Keratinocyte (primary cell): Measurements from ENCODE around the gene TIMM50. TPM values are rescaled to one million over a fixed set of nuclear protein-coding genes. Genes with fewer than 3 reads are reported as not detected.
A peak's percentile ranks its signal among the peaks of the same experiment; 100 is the strongest.

ENCODE experiments used
- DNase-seq: peaks from one replicate; pipeline ENCODE4 v3.0.0-alpha.2; 2011; ENCODE audit warnings: low read depth, missing footprints, low spot score
- FAIRE-seq: peaks from 2 replicates; lab custom pipeline; 2011; peaks lifted over from hg19 to GRCh38; lab: Jason Lieb, UNC
- H2AFZ ChIP-seq: 2 replicates; pipeline ENCODE4 v1.6.0; 2012; ENCODE audit warnings: low read length, control low read depth, inconsistent platforms; ENCODE audit not compliant: control insufficient read depth
- H3K27ac ChIP-seq: 2 replicates; pipeline ENCODE4 v1.5.1; 2011; ENCODE audit warnings: low read length; ENCODE audit not compliant: control insufficient read depth, insufficient read depth
- H3K27me3 ChIP-seq: 3 replicates; pipeline ENCODE4 v1.6.0; 2011; ENCODE audit warnings: low read length; ENCODE audit not compliant: control insufficient read depth, insufficient read depth; ENCODE audit errors: extremely low read depth
- H3K36me3 ChIP-seq, 2 experiments: 2 replicates in 1 of 2; 3 replicates in 1 of 2; pipeline ENCODE4 v1.5.1; 2011; ENCODE audit warnings: low read length in 2 of 2, mild to moderate bottlenecking in 1 of 2; ENCODE audit not compliant: control insufficient read depth in 2 of 2, insufficient read depth in 2 of 2; ENCODE audit errors: extremely low read depth in 1 of 2
- H3K4me1 ChIP-seq: 3 replicates; pipeline ENCODE4 v1.5.1; 2011; ENCODE audit warnings: low read length; ENCODE audit not compliant: control insufficient read depth, insufficient read depth; ENCODE audit errors: extremely low read depth
- H3K4me2 ChIP-seq: 3 replicates; pipeline ENCODE4 v1.6.0; 2011; ENCODE audit warnings: low read depth, low read length; ENCODE audit not compliant: control insufficient read depth, insufficient read depth; ENCODE audit errors: extremely low read depth
- H3K4me3 ChIP-seq, 3 experiments: fragments of 200-600 bp in 1 of 3; sonication (generic) in 1 of 3; 2 replicates in 2 of 3; 3 replicates in 1 of 3; pipeline ENCODE4 v1.5.1; 2011 to 2016; ENCODE audit warnings: low read length in 3 of 3, mild to moderate bottlenecking in 3 of 3, control low read depth in 2 of 3, inconsistent platforms in 1 of 3, low read depth in 1 of 3, mixed read lengths in 1 of 3, mixed run types in 1 of 3, moderate library complexity in 1 of 3; ENCODE audit not compliant: control insufficient read depth in 2 of 3, insufficient read depth in 2 of 3; ENCODE audit errors: extremely low read depth in 1 of 3
- H3K79me2 ChIP-seq: 2 replicates; pipeline ENCODE4 v1.6.0; 2012; ENCODE audit warnings: low read length; ENCODE audit not compliant: control insufficient read depth, insufficient read depth
- H3K9ac ChIP-seq: 3 replicates; pipeline ENCODE4 v1.6.0; 2011; ENCODE audit warnings: low read length; ENCODE audit not compliant: control insufficient read depth, insufficient read depth; ENCODE audit errors: extremely low read depth
- H3K9me1 ChIP-seq: 3 replicates; pipeline ENCODE4 v1.6.0; 2011; ENCODE audit warnings: low read length; ENCODE audit not compliant: control insufficient read depth, insufficient read depth; ENCODE audit errors: extremely low read depth
- H3K9me3 ChIP-seq: 2 replicates; pipeline ENCODE4 v1.5.1; 2012; ENCODE audit warnings: low read depth, low read length; ENCODE audit not compliant: control insufficient read depth
- H4K20me1 ChIP-seq: 3 replicates; pipeline ENCODE4 v1.6.0; 2011; ENCODE audit warnings: low read length; ENCODE audit not compliant: control insufficient read depth, insufficient read depth; ENCODE audit errors: extremely low read depth
- CTCF ChIP-seq, 3 experiments: IDR thresholded peaks in 1 of 3; conservative IDR thresholded peaks in 1 of 3; optimal IDR thresholded peaks in 1 of 3; 2 replicates in 2 of 3; 3 replicates in 1 of 3; pipeline versions ENCODE3 to v1.5.1; 2011; ENCODE audit warnings: low read length in 3 of 3, mild to moderate bottlenecking in 3 of 3, moderate library complexity in 2 of 3, control low read depth in 1 of 3, inconsistent platforms in 1 of 3; ENCODE audit not compliant: insufficient read depth in 2 of 3; ENCODE audit errors: extremely low read depth in 1 of 3
- EZH2 ChIP-seq: IDR thresholded peaks from one replicate; pipeline ENCODE4 v1.6.1; 2012; ENCODE audit warnings: inconsistent platforms, mild to moderate bottlenecking, low read length, moderate library complexity
- dilution Hi-C: fragments of 300-500 bp; cut with MboI; formaldehyde crosslinking; loops from one replicate; pipeline ENCODE4 v1.7.0; 2020; ENCODE audit warnings: low sequenced_read_pairs; ENCODE audit not compliant: extremely low pct_ligation_motif_present
- polyA plus RNA-seq, 5 experiments: library from polyadenylated mRNA; depleted of rRNA in 3 of 5; stranded (reverse) in 3 of 5; stranded (forward) in 1 of 5; unstranded in 1 of 5; fragments of >200 nt; gene quantifications; 1 replicate in 1 of 5; 2 replicates in 3 of 5; 3 replicates in 1 of 5; pipeline versions ENCODE4 v1.2.1 to v1.2.3, GENCODE V29; 2011 to 2012; ENCODE audit warnings: missing spikeins in 2 of 5, low read depth in 1 of 5, low replicate concordance in 1 of 5

The TIMM50 gene
- polyA plus RNA-seq, 1 donor (not counting 4 experiments of a cell fraction or from before 2014, with no cell fraction given) = 85.5 TPM

GRCh38 chr19:39497996-39498797, 17.6 kb downstream of the TIMM50 start:
- H3K4me2 ChIP-seq = peak overlapping the region; percentile 79
- peaks cover 40% of the 10 kb centered on the region for H3K27me3 ChIP-seq
- peak overlapping the region; percentile 49 for H2AFZ ChIP-seq
- peak overlapping the region in 1 of 3 experiments; percentile 33 for H3K4me3 ChIP-seq
- peaks cover 6% of the 10 kb centered on the region for H3K4me1 ChIP-seq
- no peak for TF ChIP-seq EZH2
- TF ChIP-seq CTCF (optimal IDR thresholded peaks at IDR 0.05 in 1 of 3, IDR thresholded peaks at IDR 0.05 in 1 of 3, conservative IDR thresholded peaks at IDR 0.05 in 1 of 3; ENCODE audit: extremely low read depth in 1 of 3, insufficient read depth in 2 of 3, low read length in 3 of 3) = peak; percentile 13 to 53 (median 20)
- dilution Hi-C loops = no loop called here
- H4K20me1 ChIP-seq = no peaks in the 10 kb centered on the region
- no peak overlapping the region for H3K27ac ChIP-seq
- H3K9me1 ChIP-seq = no peaks in the 10 kb centered on the region
- FAIRE-seq = peak; percentile 13
- no peaks in the 10 kb centered on the region for H3K36me3 ChIP-seq
- DNase-seq = no peak
- H3K9me3 ChIP-seq = no peaks in the 10 kb centered on the region
- H3K79me2 ChIP-seq = no peaks in the 10 kb centered on the region
- H3K9ac ChIP-seq = no peak overlapping the region

DNA sequence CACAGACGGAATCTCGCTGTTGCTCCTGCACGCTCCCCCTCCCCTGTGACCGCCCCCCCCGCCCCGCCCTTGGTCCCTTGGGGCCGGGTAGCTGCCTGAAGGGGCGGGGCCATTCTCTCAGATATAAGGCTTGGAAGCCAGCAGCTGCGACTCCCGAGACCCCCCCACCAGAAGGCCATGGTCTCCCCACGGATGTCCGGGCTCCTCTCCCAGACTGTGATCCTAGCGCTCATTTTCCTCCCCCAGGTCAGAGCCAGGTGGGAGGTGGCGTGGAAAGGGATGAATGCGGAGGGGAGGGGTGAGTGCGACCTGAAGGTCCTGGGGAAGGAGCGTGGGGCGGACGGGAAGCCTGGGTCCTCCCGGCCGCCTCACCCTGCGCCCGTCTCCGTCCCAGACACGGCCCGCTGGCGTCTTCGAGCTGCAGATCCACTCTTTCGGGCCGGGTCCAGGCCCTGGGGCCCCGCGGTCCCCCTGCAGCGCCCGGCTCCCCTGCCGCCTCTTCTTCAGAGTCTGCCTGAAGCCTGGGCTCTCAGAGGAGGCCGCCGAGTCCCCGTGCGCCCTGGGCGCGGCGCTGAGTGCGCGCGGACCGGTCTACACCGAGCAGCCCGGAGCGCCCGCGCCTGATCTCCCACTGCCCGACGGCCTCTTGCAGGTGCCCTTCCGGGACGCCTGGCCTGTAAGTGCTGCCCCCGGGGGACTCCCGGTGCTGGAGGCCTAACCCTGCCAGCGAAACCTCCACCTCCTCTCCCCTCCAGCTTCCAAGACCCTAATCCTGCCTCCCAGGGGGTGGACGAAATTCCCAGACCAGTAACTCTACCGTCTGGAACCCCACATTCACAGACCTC, 18.4 kb downstream of the TIMM50 start, which contains the start of gene DLL3:
Gene DLL3, plus strand, starts transcription at position 150 of the 845 bp plus-strand sequence. Its CDS starts 28 bp downstream, at position 178.
- TF ChIP-seq EZH2 = peak; percentile 73
- TF ChIP-seq CTCF (optimal IDR thresholded peaks at IDR 0.05 in 1 of 3, IDR thresholded peaks at IDR 0.05 in 1 of 3, conservative IDR thresholded peaks at IDR 0.05 in 1 of 3; ENCODE audit: extremely low read depth in 1 of 3, insufficient read depth in 2 of 3, low read length in 3 of 3) = no peak
- Histone ChIP-seq H3K36me3 (no peaks in the 10 kb centered on the region), H3K27ac (no peak within 1 kb of the TSS), H3K79me2 (no peaks in the 10 kb centered on the region), H3K4me3 (peak within 1 kb of the TSS in 1 of 3 experiments; percentile 33), H4K20me1 (no peaks in the 10 kb centered on the region), H3K4me2 (peak within 1 kb of the TSS; percentile 79), H3K9me1 (no peaks in the 10 kb centered on the region), H3K9me3 (no peaks in the 10 kb centered on the region), H3K27me3 (peaks cover 48% of the 10 kb centered on the region), H3K4me1 (peaks cover 6% of the 10 kb centered on the region), H2AFZ (peak within 1 kb of the TSS; percentile 49), H3K9ac (no peak within 1 kb of the TSS)
- dilution Hi-C loops = no loop called here
- DNase-seq (no peak), FAIRE-seq (no peak)
